ENCODE data around the gene GRIK4. TPM values are rescaled to one million over a fixed set of nuclear protein-coding genes. Genes with fewer than 3 reads are reported as not detected.

GRIK4 gene
- total RNA-seq, 1 donor from 2014 or later = 0.06 TPM

GRCh38 chr11:120839846-120840402 is 328.4 kb downstream of the GRIK4 start:
- H3K4me3 ChIP-seq (ENCODE audit: low read depth, low read length) = no peak overlapping the region
- DNase-seq (ENCODE audit: low read depth) = no peak
- TF ChIP-seq CTCF (conservative IDR thresholded peaks at IDR 0.05; ENCODE audit: low read depth, low read length) = no peak

GRCh38 chr11:120840661-120841060 is 329.1 kb downstream of the GRIK4 start:
- TF ChIP-seq CTCF (conservative IDR thresholded peaks at IDR 0.05; ENCODE audit: low read depth, low read length) = no peak
- H3K4me3 ChIP-seq (ENCODE audit: low read depth, low read length) = no peak overlapping the region
- no peak for DNase-seq (ENCODE audit: low read depth)

GRCh38 chr11:120841074-120841473 is 329.5 kb downstream of the GRIK4 start:
- H3K4me3 ChIP-seq (ENCODE audit: low read depth, low read length) = no peak overlapping the region
- no peak for TF ChIP-seq CTCF (conservative IDR thresholded peaks at IDR 0.05; ENCODE audit: low read depth, low read length)
- no peak for DNase-seq (ENCODE audit: low read depth)

GRCh38 chr11:120842195-120842594 is 330.6 kb downstream of the GRIK4 start:
- no peak overlapping the region for H3K4me3 ChIP-seq (ENCODE audit: low read depth, low read length)
- TF ChIP-seq CTCF (conservative IDR thresholded peaks at IDR 0.05; ENCODE audit: low read depth, low read length) = no peak
- DNase-seq (ENCODE audit: low read depth) = no peak

GRCh38 chr11:120853435-120853834 is 341.9 kb downstream of the GRIK4 start:
- H3K4me3 ChIP-seq (ENCODE audit: low read depth, low read length) = no peak overlapping the region
- no peak for DNase-seq (ENCODE audit: low read depth)
- TF ChIP-seq CTCF (conservative IDR thresholded peaks at IDR 0.05; ENCODE audit: low read depth, low read length) = no peak

DNA sequence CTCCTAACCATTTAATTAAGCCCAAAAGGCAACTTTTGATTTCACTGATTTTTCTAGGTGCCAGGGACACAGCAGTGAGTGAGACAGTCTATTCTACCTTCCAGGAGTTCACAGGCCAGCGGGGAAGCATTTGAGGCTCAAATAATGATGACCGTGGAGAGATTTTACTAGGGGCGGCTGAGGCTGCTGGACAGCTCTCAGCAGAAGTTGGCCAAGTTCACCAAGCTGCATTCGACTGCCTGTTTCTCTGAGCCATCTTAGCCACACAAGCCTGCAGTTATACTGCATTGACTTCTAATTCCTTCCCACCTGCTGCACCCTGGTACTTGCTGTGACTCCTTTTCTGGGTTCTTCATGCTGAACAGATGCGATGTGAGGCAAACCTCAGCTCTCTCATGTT is 343.4 kb downstream of the GRIK4 start:
- DNase-seq (ENCODE audit: low read depth) = no peak
- no peak overlapping the region for H3K4me3 ChIP-seq (ENCODE audit: low read depth, low read length)
- no peak for TF ChIP-seq CTCF (conservative IDR thresholded peaks at IDR 0.05; ENCODE audit: low read depth, low read length)

DNA sequence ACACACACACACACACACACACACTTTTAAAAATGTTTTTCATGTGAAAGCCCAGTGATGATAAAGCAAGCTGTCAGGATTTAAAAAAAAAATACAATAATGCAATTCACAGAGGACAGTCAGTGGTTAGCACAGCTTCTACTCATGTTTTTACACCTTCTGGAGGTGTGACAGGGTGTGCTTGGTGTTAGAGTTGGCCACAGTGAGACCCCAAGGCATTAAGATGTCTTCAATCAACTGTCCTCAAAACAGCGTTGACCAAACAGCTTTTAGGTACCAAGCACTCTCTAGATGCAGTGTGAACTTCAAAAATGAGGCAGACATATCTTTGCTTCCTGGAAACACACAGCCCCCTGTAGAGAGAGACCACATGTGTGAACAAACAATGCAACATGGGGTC is 346.0 kb downstream of the GRIK4 start:
- DNase-seq (ENCODE audit: low read depth) = no peak
- no peak for TF ChIP-seq CTCF (conservative IDR thresholded peaks at IDR 0.05; ENCODE audit: low read depth, low read length)
- no peak overlapping the region for H3K4me3 ChIP-seq (ENCODE audit: low read depth, low read length)
